ENCODE results near the gene FAM9C. TPM values are rescaled to one million over a fixed set of nuclear protein-coding genes. Genes with fewer than 3 reads are reported as not detected.
A peak's percentile ranks its signal among the peaks of the same experiment; 100 is the strongest.

FAM9C gene
- total RNA-seq, 1 donor from 2014 or later, result not detected

GRCh38 chrX:12989461-12989860 is 55.0 kb downstream of the FAM9C start:
- Histone ChIP-seq H3K4me1 (no peaks in the 10 kb centered on the region), H3K36me3 (no peaks in the 10 kb centered on the region), H3K27me3 (no peaks in the 10 kb centered on the region), H3K9me3 (no peaks in the 10 kb centered on the region), H3K4me3 (peak overlapping the region in 1 of 2 donors; percentile 10), H3K27ac (peak overlapping the region in 1 of 2 donors; percentile 47)
- DNase-seq (ENCODE audit: low spot score in 2 of 2), result no peak
- no peak for TF ChIP-seq CTCF (IDR thresholded peaks at IDR 0.05)
- intact Hi-C loops (cut with DNase I), result no loop called here

- no peak for TF ChIP-seq CTCF (IDR thresholded peaks at IDR 0.05)
- intact Hi-C loops (cut with DNase I), result no loop called here
- no peaks in the 10 kb centered on the region for H3K36me3 ChIP-seq
- H3K27me3 ChIP-seq, result no peaks in the 10 kb centered on the region
- H3K4me3 ChIP-seq, result peak overlapping the region; percentile 10 to 28
- no peak for DNase-seq (ENCODE audit: low spot score in 2 of 2)
- peak overlapping the region in 1 of 2 donors; percentile 47 for H3K27ac ChIP-seq
- H3K9me3 ChIP-seq, result no peaks in the 10 kb centered on the region
- no peaks in the 10 kb centered on the region for H3K4me1 ChIP-seq
Observed at GRCh38 chrX:12988797-12989196, 55.6 kb downstream of the FAM9C start.

DNA sequence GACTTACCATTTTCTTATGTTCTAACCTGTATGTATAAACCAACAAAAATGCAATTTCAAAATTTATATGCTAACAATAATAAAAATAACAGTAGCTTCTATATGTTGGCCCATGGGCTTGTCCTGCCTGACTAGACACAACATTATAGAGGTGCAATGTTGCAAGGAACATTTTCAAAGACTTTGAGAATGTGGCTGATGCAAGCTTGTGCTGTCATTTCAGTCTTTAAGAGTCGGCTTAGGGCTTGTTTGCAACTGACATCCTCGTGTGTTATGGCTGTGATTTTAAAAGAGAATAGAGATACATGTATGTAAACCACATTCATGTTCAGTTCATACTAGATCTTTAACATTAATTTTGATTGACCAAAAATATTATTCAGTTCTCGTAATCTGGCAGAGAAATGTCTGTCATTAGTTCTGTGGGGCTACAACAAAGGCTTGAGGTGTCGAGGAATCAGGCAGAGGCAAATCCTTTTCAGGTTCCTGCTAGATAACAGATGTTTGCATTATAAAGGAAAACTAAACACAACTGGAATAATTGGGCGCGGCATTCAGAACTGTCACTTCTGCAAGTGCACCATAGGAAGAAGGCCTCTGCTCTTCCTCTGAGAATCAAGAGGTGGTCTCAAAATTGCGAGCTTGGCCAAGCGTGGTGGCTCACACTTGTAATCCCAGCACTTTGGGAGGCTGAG is 56.4 kb downstream of the FAM9C start:
- Histone ChIP-seq H3K27me3 (no peaks in the 10 kb centered on the region), H3K4me1 (no peaks in the 10 kb centered on the region), H3K27ac (no peak overlapping the region), H3K36me3 (no peaks in the 10 kb centered on the region), H3K9me3 (no peaks in the 10 kb centered on the region), H3K4me3 (no peak overlapping the region)
- TF ChIP-seq CTCF (IDR thresholded peaks at IDR 0.05), result no peak
- intact Hi-C loops (cut with DNase I), result no loop called here
- no peak for DNase-seq (ENCODE audit: low spot score in 2 of 2)

DNA sequence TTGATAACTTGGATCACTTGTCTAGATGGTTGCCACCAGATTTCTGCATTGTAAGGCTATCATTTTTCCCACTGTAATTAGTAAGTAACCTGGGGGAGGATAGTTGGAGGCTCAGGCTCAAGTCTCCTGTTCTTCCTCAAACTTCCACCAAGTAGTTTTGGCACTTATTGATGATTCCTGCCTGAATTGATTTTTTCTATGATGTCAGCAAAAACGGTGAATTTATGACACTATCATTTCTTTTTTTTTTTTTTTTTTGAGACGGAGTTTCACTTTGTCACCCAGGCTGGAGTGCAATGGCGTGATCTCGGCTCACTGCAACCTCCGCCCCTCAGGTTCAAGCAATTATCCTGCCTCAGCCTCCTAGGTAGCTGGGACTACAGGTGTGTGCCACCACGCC is 57.1 kb downstream of the FAM9C start:
- Histone ChIP-seq H3K4me1 (no peaks in the 10 kb centered on the region), H3K27ac (no peak overlapping the region), H3K36me3 (no peaks in the 10 kb centered on the region), H3K4me3 (no peak overlapping the region), H3K27me3 (no peaks in the 10 kb centered on the region), H3K9me3 (no peaks in the 10 kb centered on the region)
- no peak for TF ChIP-seq CTCF (IDR thresholded peaks at IDR 0.05)
- intact Hi-C loops (cut with DNase I), result no loop called here
- no peak for DNase-seq (ENCODE audit: low spot score in 2 of 2)

DNA sequence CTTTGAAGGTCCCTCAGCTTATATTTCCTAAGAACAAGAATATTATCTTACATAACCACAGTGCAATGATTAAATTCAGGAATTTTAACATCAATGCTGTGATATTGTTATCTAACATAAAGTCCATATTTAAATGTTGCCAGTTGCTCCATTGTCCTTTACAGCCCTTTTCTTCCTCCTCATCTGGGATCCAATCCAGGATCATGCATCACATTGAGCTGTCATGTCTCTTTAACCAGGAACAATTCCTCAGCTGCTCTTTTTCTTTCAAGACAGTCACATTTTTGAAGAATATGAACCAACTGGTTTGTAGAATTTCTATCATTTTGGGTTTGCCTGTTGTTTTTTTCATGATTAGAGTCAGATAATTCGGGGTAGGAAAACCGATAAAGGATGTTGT is 57.5 kb downstream of the FAM9C start:
- H3K4me1 ChIP-seq, result no peaks in the 10 kb centered on the region
- no peak overlapping the region for H3K27ac ChIP-seq
- TF ChIP-seq CTCF (IDR thresholded peaks at IDR 0.05), result no peak
- H3K36me3 ChIP-seq, result no peaks in the 10 kb centered on the region
- intact Hi-C loops (cut with DNase I), result no loop called here
- no peaks in the 10 kb centered on the region for H3K9me3 ChIP-seq
- no peaks in the 10 kb centered on the region for H3K27me3 ChIP-seq
- no peak overlapping the region for H3K4me3 ChIP-seq
- DNase-seq (ENCODE audit: low spot score in 2 of 2), result no peak

Data from ascending aorta (tissue), 2 donors.